Astrocyte (in vitro differentiated cells and primary cell): Measurements from ENCODE around the gene ITGA1. TPM values are rescaled to one million over a fixed set of nuclear protein-coding genes. Genes with fewer than 3 reads are reported as not detected.

ENCODE experiments used
- DNase-seq: peaks from one replicate; pipeline ENCODE4 v3.0.0-alpha.2; 2010; ENCODE audit warnings: low read depth
- FAIRE-seq: peaks from 2 replicates; lab custom pipeline; 2011; peaks lifted over from hg19 to GRCh38; lab: Jason Lieb, UNC
- H2AFZ ChIP-seq: 2 replicates; pipeline ENCODE4 v1.6.0; 2012; ENCODE audit warnings: low read depth, low read length, inconsistent platforms
- H3K27ac ChIP-seq: 2 replicates; pipeline ENCODE4 v1.5.1; 2011; ENCODE audit warnings: low read depth, low read length, inconsistent platforms
- H3K27me3 ChIP-seq: 2 replicates; pipeline ENCODE4 v1.6.0; 2011; ENCODE audit warnings: low read length, inconsistent platforms; ENCODE audit not compliant: insufficient read depth
- H3K36me3 ChIP-seq: 2 replicates; pipeline ENCODE4 v1.5.1; 2011; ENCODE audit warnings: low read length, inconsistent platforms; ENCODE audit not compliant: insufficient read depth
- H3K4me1 ChIP-seq: 2 replicates; pipeline ENCODE4 v1.5.1; 2011; ENCODE audit warnings: low read length, inconsistent platforms; ENCODE audit not compliant: insufficient read depth
- H3K4me2 ChIP-seq: 2 replicates; pipeline ENCODE4 v1.6.0; 2012; ENCODE audit warnings: low read length, inconsistent platforms
- H3K4me3 ChIP-seq: 2 replicates; pipeline ENCODE4 v1.5.1; 2011; ENCODE audit warnings: low read depth, mild to moderate bottlenecking, low read length, inconsistent platforms; ENCODE audit not compliant: insufficient read depth
- H3K79me2 ChIP-seq: 2 replicates; pipeline ENCODE4 v1.6.0; 2012; ENCODE audit warnings: mild to moderate bottlenecking, low read length, inconsistent platforms; ENCODE audit not compliant: insufficient read depth
- H3K9ac ChIP-seq: 2 replicates; pipeline ENCODE4 v1.6.0; 2012; ENCODE audit warnings: mild to moderate bottlenecking, low read length, inconsistent platforms
- H3K9me3 ChIP-seq: 2 replicates; pipeline ENCODE4 v1.5.1; 2012; ENCODE audit warnings: low read depth, mild to moderate bottlenecking, low read length, inconsistent platforms; ENCODE audit not compliant: insufficient read depth
- H4K20me1 ChIP-seq: 2 replicates; pipeline ENCODE4 v1.6.0; 2012; ENCODE audit warnings: low read length, inconsistent platforms; ENCODE audit not compliant: insufficient read depth
- H3K27ac Mint-ChIP-seq: one replicate; pipeline ENCODE4 v1.8.0; 2021; ENCODE audit warnings: mild to moderate bottlenecking, mixed read lengths; ENCODE audit not compliant: unreplicated experiment
- H3K27me3 Mint-ChIP-seq: one replicate; pipeline ENCODE4 v1.8.0; 2021; ENCODE audit warnings: low read depth, mixed read lengths; ENCODE audit not compliant: unreplicated experiment
- H3K36me3 Mint-ChIP-seq: one replicate; pipeline ENCODE4 v1.8.0; 2021; ENCODE audit warnings: low read depth, mixed read lengths; ENCODE audit not compliant: unreplicated experiment
- H3K4me1 Mint-ChIP-seq: one replicate; pipeline ENCODE4 v1.8.0; 2021; ENCODE audit warnings: low read depth, mixed read lengths; ENCODE audit not compliant: unreplicated experiment
- H3K4me3 Mint-ChIP-seq: one replicate; pipeline ENCODE4 v1.8.0; 2021; ENCODE audit warnings: mild to moderate bottlenecking, moderate library complexity, mixed read lengths; ENCODE audit not compliant: unreplicated experiment
- H3K9me3 Mint-ChIP-seq: one replicate; pipeline ENCODE4 v1.8.0; 2021; ENCODE audit warnings: mild to moderate bottlenecking, mixed read lengths; ENCODE audit not compliant: unreplicated experiment
- EZH2 ChIP-seq: IDR thresholded peaks from 2 replicates; pipeline ENCODE4 v1.6.1; 2012; ENCODE audit warnings: mild to moderate bottlenecking, low read length, inconsistent platforms; ENCODE audit not compliant: insufficient read depth
- total RNA-seq: library from RNA; stranded (reverse); gene quantifications from 2 replicates; pipeline ENCODE4 v1.2.1, GENCODE V29; 2021
- TF ChIP-seq, protein P1 (sequence below): IDR thresholded peaks from 2 replicates; pipeline ENCODE4 v1.5.1; 2011; ENCODE audit warnings: low read depth, mild to moderate bottlenecking, inconsistent platforms, low read length, moderate library complexity; ENCODE audit not compliant: insufficient read depth

The ITGA1 gene
- total RNA-seq, 1 donor from 2014 or later: 73.7 TPM

DNA sequence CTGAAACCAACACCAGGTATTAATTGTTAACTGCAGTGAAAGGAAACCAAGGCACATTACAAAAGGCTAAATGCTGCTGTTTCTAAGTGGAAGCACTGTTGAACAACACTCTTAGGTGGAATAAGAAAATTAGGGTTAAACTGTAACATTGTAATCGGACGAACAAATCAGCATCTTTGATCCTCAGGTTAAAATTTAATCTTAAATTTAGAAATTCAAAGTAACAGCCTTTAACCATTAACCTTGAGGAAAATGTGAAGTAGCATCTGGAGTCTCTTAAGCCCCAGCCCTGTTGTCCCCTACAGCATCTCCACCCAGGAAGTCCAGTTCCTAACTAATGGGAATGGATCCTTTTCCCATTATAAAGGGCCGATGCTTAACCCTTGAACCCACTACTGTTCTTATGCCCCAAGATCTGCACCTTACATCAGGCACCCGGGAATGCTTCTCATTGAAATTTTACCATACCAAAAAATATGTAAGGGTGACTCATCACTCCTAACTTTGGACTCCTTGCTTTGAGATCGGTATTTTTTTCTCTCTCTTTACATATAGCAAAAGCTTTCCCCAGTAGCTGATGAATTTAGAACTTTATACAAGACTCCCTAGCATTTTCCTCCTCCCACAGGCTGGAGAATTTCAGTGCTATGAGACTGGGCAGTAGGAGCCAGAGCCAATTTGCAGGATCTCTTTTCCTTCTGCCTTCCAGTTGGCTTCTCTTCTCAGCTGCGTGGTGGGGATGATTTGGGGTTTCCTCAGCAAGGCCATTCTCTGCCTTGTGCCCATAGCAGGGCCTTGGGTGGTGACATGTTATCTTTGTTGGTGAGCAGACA lies 169.4 kb downstream of the ITGA1 start:
- DNase-seq (peak; percentile 27), FAIRE-seq (no peak)
- H3K27me3 Mint-ChIP-seq: no peaks in the 10 kb centered on the region
- no peaks in the 10 kb centered on the region for H3K4me1 ChIP-seq
- no peaks in the 10 kb centered on the region for H3K36me3 ChIP-seq
- H3K4me3 Mint-ChIP-seq: no peak overlapping the region
- H3K27ac Mint-ChIP-seq: no peak overlapping the region
- peaks cover 11% of the 10 kb centered on the region for H3K4me1 Mint-ChIP-seq
- no peak overlapping the region for H3K27ac ChIP-seq
- no peak overlapping the region for H3K9ac ChIP-seq
- no peak for TF ChIP-seq EZH2
- TF ChIP-seq, protein P1, sequence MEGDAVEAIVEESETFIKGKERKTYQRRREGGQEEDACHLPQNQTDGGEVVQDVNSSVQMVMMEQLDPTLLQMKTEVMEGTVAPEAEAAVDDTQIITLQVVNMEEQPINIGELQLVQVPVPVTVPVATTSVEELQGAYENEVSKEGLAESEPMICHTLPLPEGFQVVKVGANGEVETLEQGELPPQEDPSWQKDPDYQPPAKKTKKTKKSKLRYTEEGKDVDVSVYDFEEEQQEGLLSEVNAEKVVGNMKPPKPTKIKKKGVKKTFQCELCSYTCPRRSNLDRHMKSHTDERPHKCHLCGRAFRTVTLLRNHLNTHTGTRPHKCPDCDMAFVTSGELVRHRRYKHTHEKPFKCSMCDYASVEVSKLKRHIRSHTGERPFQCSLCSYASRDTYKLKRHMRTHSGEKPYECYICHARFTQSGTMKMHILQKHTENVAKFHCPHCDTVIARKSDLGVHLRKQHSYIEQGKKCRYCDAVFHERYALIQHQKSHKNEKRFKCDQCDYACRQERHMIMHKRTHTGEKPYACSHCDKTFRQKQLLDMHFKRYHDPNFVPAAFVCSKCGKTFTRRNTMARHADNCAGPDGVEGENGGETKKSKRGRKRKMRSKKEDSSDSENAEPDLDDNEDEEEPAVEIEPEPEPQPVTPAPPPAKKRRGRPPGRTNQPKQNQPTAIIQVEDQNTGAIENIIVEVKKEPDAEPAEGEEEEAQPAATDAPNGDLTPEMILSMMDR: no peak
- H3K4me3 ChIP-seq: no peak overlapping the region
- no peaks in the 10 kb centered on the region for H3K9me3 ChIP-seq
- no peaks in the 10 kb centered on the region for H3K9me3 Mint-ChIP-seq
- H4K20me1 ChIP-seq: no peaks in the 10 kb centered on the region
- no peaks in the 10 kb centered on the region for H3K79me2 ChIP-seq
- no peak overlapping the region for H3K4me2 ChIP-seq
- no peak overlapping the region for H2AFZ ChIP-seq
- no peaks in the 10 kb centered on the region for H3K27me3 ChIP-seq
- H3K36me3 Mint-ChIP-seq: no peaks in the 10 kb centered on the region

DNA sequence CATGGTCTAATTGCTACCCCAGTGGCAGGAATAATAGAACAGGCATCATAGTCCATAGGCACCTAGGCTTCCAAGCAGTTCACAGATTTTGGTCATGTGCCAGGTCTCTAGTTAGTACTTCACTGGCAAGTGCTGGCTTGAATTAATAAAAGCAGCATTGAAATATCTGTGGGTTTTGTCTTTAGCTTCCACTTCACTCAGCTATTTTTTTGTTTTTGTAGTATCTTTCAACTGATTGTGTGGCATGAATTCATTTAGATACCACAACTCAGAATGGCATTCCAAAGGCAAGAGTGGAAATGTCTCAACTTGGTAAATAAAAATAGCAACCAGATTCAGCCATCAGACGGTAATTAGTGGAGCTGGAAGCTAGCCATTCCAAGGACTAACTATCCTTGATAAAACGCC lies 173.6 kb downstream of the ITGA1 start:
- no peak overlapping the region for H3K4me3 ChIP-seq
- Mint-ChIP-seq H3K4me3 (no peak overlapping the region), H3K27ac (no peak overlapping the region), H3K36me3 (no peaks in the 10 kb centered on the region), H3K4me1 (peaks cover 14% of the 10 kb centered on the region), H3K9me3 (peaks cover 3% of the 10 kb centered on the region), H3K27me3 (no peaks in the 10 kb centered on the region)
- no peaks in the 10 kb centered on the region for H3K4me1 ChIP-seq
- H3K9ac ChIP-seq: no peak overlapping the region
- H2AFZ ChIP-seq: no peak overlapping the region
- no peak overlapping the region for H3K4me2 ChIP-seq
- TF ChIP-seq EZH2: no peak
- TF ChIP-seq, protein P1: no peak
- no peak overlapping the region for H3K27ac ChIP-seq
- DNase-seq (peak; percentile 63), FAIRE-seq (no peak)
- H3K27me3 ChIP-seq: no peaks in the 10 kb centered on the region
- H3K79me2 ChIP-seq: no peaks in the 10 kb centered on the region
- H4K20me1 ChIP-seq: no peaks in the 10 kb centered on the region
- no peaks in the 10 kb centered on the region for H3K36me3 ChIP-seq
- H3K9me3 ChIP-seq: no peaks in the 10 kb centered on the region

DNA sequence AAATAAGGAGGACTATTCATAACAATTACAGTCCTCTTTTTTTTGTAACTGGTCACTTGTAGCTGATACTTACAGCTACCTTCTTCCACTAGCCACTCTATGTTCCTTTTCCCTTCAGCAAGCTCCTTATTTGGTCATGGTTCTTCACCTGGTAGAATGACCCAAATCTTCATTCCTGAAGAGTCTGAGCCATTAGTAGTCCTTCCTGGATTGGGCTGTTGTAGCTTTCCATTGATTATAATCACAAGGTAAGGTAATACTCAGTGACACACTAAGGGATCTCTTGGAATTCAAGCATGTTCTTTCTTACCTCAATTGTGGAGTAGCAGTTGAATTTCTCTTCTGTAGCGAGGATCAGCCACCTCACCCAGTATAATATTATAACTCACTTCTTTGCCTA lies 175.9 kb downstream of the ITGA1 start:
- Mint-ChIP-seq H3K9me3 (peaks cover 9% of the 10 kb centered on the region), H3K27me3 (no peaks in the 10 kb centered on the region), H3K4me3 (no peak overlapping the region), H3K36me3 (no peaks in the 10 kb centered on the region), H3K27ac (no peak overlapping the region), H3K4me1 (peaks cover 3% of the 10 kb centered on the region)
- no peak for DNase-seq
- no peaks in the 10 kb centered on the region for H3K27me3 ChIP-seq
- no peaks in the 10 kb centered on the region for H4K20me1 ChIP-seq
- H2AFZ ChIP-seq: no peak overlapping the region
- H3K4me1 ChIP-seq: no peaks in the 10 kb centered on the region
- no peaks in the 10 kb centered on the region for H3K9me3 ChIP-seq
- H3K4me2 ChIP-seq: no peak overlapping the region
- FAIRE-seq: no peak
- H3K36me3 ChIP-seq: no peaks in the 10 kb centered on the region
- no peak overlapping the region for H3K4me3 ChIP-seq
- TF ChIP-seq, protein P1: no peak
- no peak for TF ChIP-seq EZH2
- H3K9ac ChIP-seq: no peak overlapping the region
- H3K79me2 ChIP-seq: no peaks in the 10 kb centered on the region
- H3K27ac ChIP-seq: no peak overlapping the region
